Measurements from ENCODE around the gene STARD7. TPM values are rescaled to one million over a fixed set of nuclear protein-coding genes. Genes with fewer than 3 reads are reported as not detected.
A peak's percentile ranks its signal among the peaks of the same experiment; 100 is the strongest.

STARD7 gene
- total and polyA plus RNA-seq, 10 of the 15 experiments (the other 5 are each of a cell fraction or from before 2014, with no cell fraction given) = 85.4 to 237 (median 153) TPM

DNA sequence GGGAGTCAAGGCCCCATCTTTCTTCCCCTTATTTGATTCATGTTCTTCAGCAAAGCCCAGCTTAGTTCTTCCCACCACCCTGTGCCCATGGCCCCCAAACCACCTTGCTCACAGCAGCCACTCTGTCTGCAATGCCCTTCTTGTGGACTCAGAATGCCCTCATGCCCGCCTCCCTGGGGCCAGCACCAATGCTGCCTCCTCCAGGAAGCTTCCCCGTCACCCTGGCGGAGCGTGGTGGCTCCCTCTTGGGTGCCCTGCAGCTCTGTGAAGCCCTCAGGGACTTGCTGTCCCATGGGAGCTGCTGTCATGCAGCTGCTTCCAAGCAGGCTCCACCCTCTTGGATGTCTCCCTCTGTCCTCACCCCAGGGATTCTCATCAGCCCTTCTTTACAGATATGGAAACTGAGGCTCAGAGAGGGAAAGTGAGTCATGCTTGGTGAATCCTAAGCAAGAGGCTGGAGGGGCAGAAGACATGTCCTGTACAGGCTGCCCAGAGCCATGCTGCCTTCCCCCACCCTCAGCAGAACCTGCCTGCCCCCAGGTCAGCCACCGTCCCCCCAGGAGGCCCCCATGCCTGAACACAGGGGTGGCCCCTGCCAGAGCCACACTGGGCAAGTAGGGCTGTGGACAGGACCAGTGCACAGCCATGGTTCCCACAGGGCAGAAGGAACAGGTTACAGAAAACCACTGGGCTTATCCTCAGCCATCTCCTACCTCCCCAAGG lies 51.5 kb downstream of the STARD7 start (continued):
- TF ChIP-seq PBX3 (IDR thresholded peaks at IDR 0.05; ENCODE audit: insufficient replicate concordance, low read depth, low read length) (no peak), ZNF207 (IDR thresholded peaks at IDR 0.05; ENCODE audit: borderline replicate concordance) (peak; percentile 59; the same call in 1 of the 2 replicates), BCL11A (IDR thresholded peaks at IDR 0.05; ENCODE audit: low read depth, low read length) (peak; percentile 78), ZNF622 (IDR thresholded peaks at IDR 0.05) (no peak), SRF (IDR thresholded peaks at IDR 0.05; ENCODE audit: low read depth in 2 of 2, low read length in 2 of 2) (no peak), TCF3 (IDR thresholded peaks at IDR 0.05; ENCODE audit: borderline replicate concordance, insufficient read depth, low read depth, low read length) (no peak), YBX1 (IDR thresholded peaks at IDR 0.05) (peak; percentile 99), ASH2L (IDR thresholded peaks at IDR 0.05; ENCODE audit: borderline replicate concordance, low read depth) (no peak), BACH1 (IDR thresholded peaks at IDR 0.05; ENCODE audit: borderline replicate concordance) (peak; percentile 64; the same call in 1 of the 2 replicates), RELA (IDR thresholded peaks at IDR 0.05; ENCODE audit: borderline replicate concordance, partially characterized antibody) (peak; percentile 69), RB1 (IDR thresholded peaks at IDR 0.05; ENCODE audit: borderline replicate concordance) (peak; percentile 100), POU2F2 (IDR thresholded peaks at IDR 0.05; ENCODE audit: borderline replicate concordance, low read depth, low read length) (no peak), DPF2 (IDR thresholded peaks at IDR 0.05) (peak; percentile 17; the same call in 1 of the 2 replicates), KLF5 (IDR thresholded peaks at IDR 0.05; ENCODE audit: partially characterized antibody) (peak; percentile 27), TCF12 (IDR thresholded peaks at IDR 0.05; ENCODE audit: low read depth, low read length) (peak; percentile 95), BCL3 (IDR thresholded peaks at IDR 0.05; ENCODE audit: borderline replicate concordance, insufficient read depth, low read depth, low read length, poor library complexity, severe bottlenecking) (peak; percentile 81), STAT3 (IDR thresholded peaks at IDR 0.05; ENCODE audit: low read depth, low read length) (peak; percentile 23; the same call in 1 of the 2 replicates)
- TF ChIP-seq, protein P1, sequence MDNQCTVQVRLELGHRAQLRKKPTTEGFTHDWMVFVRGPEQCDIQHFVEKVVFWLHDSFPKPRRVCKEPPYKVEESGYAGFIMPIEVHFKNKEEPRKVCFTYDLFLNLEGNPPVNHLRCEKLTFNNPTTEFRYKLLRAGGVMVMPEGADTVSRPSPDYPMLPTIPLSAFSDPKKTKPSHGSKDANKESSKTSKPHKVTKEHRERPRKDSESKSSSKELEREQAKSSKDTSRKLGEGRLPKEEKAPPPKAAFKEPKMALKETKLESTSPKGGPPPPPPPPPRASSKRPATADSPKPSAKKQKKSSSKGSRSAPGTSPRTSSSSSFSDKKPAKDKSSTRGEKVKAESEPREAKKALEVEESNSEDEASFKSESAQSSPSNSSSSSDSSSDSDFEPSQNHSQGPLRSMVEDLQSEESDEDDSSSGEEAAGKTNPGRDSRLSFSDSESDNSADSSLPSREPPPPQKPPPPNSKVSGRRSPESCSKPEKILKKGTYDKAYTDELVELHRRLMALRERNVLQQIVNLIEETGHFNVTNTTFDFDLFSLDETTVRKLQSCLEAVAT (IDR thresholded peaks at IDR 0.05) = peak; percentile 62; the same call in 1 of the 2 replicates
- TF ChIP-seq, protein P2, sequence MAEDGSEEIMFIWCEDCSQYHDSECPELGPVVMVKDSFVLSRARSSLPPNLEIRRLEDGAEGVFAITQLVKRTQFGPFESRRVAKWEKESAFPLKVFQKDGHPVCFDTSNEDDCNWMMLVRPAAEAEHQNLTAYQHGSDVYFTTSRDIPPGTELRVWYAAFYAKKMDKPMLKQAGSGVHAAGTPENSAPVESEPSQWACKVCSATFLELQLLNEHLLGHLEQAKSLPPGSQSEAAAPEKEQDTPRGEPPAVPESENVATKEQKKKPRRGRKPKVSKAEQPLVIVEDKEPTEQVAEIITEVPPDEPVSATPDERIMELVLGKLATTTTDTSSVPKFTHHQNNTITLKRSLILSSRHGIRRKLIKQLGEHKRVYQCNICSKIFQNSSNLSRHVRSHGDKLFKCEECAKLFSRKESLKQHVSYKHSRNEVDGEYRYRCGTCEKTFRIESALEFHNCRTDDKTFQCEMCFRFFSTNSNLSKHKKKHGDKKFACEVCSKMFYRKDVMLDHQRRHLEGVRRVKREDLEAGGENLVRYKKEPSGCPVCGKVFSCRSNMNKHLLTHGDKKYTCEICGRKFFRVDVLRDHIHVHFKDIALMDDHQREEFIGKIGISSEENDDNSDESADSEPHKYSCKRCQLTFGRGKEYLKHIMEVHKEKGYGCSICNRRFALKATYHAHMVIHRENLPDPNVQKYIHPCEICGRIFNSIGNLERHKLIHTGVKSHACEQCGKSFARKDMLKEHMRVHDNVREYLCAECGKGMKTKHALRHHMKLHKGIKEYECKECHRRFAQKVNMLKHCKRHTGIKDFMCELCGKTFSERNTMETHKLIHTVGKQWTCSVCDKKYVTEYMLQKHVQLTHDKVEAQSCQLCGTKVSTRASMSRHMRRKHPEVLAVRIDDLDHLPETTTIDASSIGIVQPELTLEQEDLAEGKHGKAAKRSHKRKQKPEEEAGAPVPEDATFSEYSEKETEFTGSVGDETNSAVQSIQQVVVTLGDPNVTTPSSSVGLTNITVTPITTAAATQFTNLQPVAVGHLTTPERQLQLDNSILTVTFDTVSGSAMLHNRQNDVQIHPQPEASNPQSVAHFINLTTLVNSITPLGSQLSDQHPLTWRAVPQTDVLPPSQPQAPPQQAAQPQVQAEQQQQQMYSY (CRISPR knock-in tag; IDR thresholded peaks at IDR 0.05) = 0 out of 2 replicates have a peak, but pooled peaks have one; percentile 41

All from GM12878 (cell line).